ENCODE data around the gene ERN1.

DNA sequence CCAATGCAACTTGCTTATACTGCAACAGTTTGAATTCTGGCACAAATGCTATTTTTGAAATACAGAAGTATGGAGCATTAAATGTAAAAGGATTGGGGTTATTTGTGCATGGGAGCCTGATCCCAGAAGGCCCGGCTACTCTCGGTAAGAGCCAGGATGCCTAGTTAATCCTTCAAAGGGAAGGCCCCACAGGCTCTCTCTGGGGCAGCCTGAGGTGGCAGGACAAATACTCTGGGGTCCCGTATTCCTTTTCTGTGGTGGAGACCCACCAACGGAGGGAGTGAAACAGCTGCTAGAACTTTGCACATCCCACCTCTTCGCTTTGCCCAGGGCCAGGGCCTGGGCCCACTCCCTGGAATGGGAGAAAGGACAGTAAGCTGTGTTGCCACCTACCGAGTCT is 30.4 kb downstream of the ERN1 start:
- TF ChIP-seq ATF1 (CRISPR knock-in tag; IDR thresholded peaks at IDR 0.05) (no peak), ZNF232 (CRISPR knock-in tag; IDR thresholded peaks at IDR 0.05) (no peak), FOXK1 (CRISPR knock-in tag; IDR thresholded peaks at IDR 0.05) (no peak), NR3C1 (CRISPR knock-in tag; conservative IDR thresholded peaks at IDR 0.05; ENCODE audit: low read depth) (no peak), ZNF138 (CRISPR knock-in tag; conservative IDR thresholded peaks at IDR 0.05) (no peak), CREB1 (CRISPR knock-in tag; IDR thresholded peaks at IDR 0.05) (no peak)
- TF ChIP-seq, protein P1, sequence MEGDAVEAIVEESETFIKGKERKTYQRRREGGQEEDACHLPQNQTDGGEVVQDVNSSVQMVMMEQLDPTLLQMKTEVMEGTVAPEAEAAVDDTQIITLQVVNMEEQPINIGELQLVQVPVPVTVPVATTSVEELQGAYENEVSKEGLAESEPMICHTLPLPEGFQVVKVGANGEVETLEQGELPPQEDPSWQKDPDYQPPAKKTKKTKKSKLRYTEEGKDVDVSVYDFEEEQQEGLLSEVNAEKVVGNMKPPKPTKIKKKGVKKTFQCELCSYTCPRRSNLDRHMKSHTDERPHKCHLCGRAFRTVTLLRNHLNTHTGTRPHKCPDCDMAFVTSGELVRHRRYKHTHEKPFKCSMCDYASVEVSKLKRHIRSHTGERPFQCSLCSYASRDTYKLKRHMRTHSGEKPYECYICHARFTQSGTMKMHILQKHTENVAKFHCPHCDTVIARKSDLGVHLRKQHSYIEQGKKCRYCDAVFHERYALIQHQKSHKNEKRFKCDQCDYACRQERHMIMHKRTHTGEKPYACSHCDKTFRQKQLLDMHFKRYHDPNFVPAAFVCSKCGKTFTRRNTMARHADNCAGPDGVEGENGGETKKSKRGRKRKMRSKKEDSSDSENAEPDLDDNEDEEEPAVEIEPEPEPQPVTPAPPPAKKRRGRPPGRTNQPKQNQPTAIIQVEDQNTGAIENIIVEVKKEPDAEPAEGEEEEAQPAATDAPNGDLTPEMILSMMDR (IDR thresholded peaks at IDR 0.05): no peak
- TF ChIP-seq, protein P2, sequence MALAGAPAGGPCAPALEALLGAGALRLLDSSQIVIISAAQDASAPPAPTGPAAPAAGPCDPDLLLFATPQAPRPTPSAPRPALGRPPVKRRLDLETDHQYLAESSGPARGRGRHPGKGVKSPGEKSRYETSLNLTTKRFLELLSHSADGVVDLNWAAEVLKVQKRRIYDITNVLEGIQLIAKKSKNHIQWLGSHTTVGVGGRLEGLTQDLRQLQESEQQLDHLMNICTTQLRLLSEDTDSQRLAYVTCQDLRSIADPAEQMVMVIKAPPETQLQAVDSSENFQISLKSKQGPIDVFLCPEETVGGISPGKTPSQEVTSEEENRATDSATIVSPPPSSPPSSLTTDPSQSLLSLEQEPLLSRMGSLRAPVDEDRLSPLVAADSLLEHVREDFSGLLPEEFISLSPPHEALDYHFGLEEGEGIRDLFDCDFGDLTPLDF (CRISPR knock-in tag; IDR thresholded peaks at IDR 0.05): no peak

Measured in WTC11 (cell line).